BJ (cell line): Measurements from ENCODE around the gene DHODH. TPM values are rescaled to one million over a fixed set of nuclear protein-coding genes. Genes with fewer than 3 reads are reported as not detected.

ENCODE experiments used
- CTCF ChIA-PET: fragments of 350-600 bp; formaldehyde crosslinking; extraction: SDS; loops from one replicate; lab custom pipeline; 2021; ENCODE audit warnings: antibody characterized with exemption, inconsistent platforms; lab: Yijun Ruan, JAX
- POLR2A ChIA-PET: fragments of 300-600 bp; sonication (Branson Sonifier 250); formaldehyde crosslinking; extraction: SDS; loops from one replicate; lab custom pipeline; 2021; ENCODE audit warnings: antibody characterized with exemption; lab: Charles Lee
- DNase-seq: peaks from one replicate; pipeline ENCODE4 v3.0.0-alpha.2; 2011; ENCODE audit warnings: low read depth
- H3K27me3 ChIP-seq: 2 replicates; pipeline ENCODE4 v1.6.0; 2011; ENCODE audit warnings: low read length; ENCODE audit not compliant: control insufficient read depth, insufficient read depth
- H3K36me3 ChIP-seq: 2 replicates; pipeline ENCODE4 v1.5.1; 2011; ENCODE audit warnings: low read length; ENCODE audit not compliant: control insufficient read depth, insufficient read depth
- H3K4me3 ChIP-seq: 2 replicates; pipeline ENCODE4 v1.5.1; 2011; ENCODE audit warnings: low read depth, mild to moderate bottlenecking, control low read depth, low read length
- CTCF ChIP-seq: IDR thresholded peaks from 2 replicates; pipeline ENCODE4 v1.5.1; 2011; ENCODE audit warnings: low read depth, mild to moderate bottlenecking, control low read depth, inconsistent platforms, low read length, moderate library complexity; ENCODE audit not compliant: insufficient read depth
- polyA plus RNA-seq: library from polyadenylated mRNA; depleted of rRNA; stranded (reverse); fragments of >200 nt; gene quantifications from 2 replicates; pipeline ENCODE4 v1.2.3, GENCODE V29; 2011

The DHODH gene
- polyA plus RNA-seq, 1 experiment: 2.7 TPM

- TF ChIP-seq CTCF: no peak
- H3K27me3 ChIP-seq: no peaks in the 10 kb centered on the region
- peaks cover 3% of the 10 kb centered on the region; the same call in 1 of the 2 replicates for H3K36me3 ChIP-seq
- CTCF ChIA-PET: interaction anchor here (1.1 kb wide), 1 partner anchor 11 kb away, joined by 3 read pairs; no protein-coding TSS in a partner anchor
- POLR2A ChIA-PET: no interaction called here
- no peak for DNase-seq
- H3K4me3 ChIP-seq: no peak overlapping the region
These were observed 19.3 kb downstream of the DHODH start for GRCh38 chr16:72027669-72028378.

GRCh38 chr16:72029567-72030271 lies 21.2 kb downstream of the DHODH start:
- TF ChIP-seq CTCF: no peak
- H3K4me3 ChIP-seq: no peak overlapping the region
- CTCF ChIA-PET: no interaction called here
- DNase-seq: no peak
- no peaks in the 10 kb centered on the region for H3K27me3 ChIP-seq
- H3K36me3 ChIP-seq: 0 out of 2 replicates have a peak, but pooled peaks cover 3% of the 10 kb centered on the region
- POLR2A ChIA-PET: no interaction called here

- CTCF ChIA-PET: no interaction called here
- POLR2A ChIA-PET: no interaction called here
- no peaks in the 10 kb centered on the region for H3K27me3 ChIP-seq
These were observed 24.9 kb downstream of the DHODH start for GRCh38 chr16:72033437-72033836.

GRCh38 chr16:72036098-72036497 lies 27.6 kb downstream of the DHODH start:
- DNase-seq: no peak
- TF ChIP-seq CTCF: no peak
- ChIA-PET CTCF (no interaction called here), POLR2A (no interaction called here)
- no peaks in the 10 kb centered on the region for H3K27me3 ChIP-seq
- H3K36me3 ChIP-seq: no peaks in the 10 kb centered on the region
- H3K4me3 ChIP-seq: no peak overlapping the region

More at GRCh38 chr16:72033437-72033836, 24.9 kb downstream of the DHODH start:
- H3K4me3 ChIP-seq: no peak overlapping the region
- DNase-seq: no peak
- no peak for TF ChIP-seq CTCF
- H3K36me3 ChIP-seq: no peaks in the 10 kb centered on the region

GRCh38 chr16:72042157-72042660 lies 33.7 kb downstream of the DHODH start:
- TF ChIP-seq CTCF: no peak
- no peak overlapping the region for H3K4me3 ChIP-seq
- no peaks in the 10 kb centered on the region for H3K27me3 ChIP-seq
- ChIA-PET CTCF (no interaction called here), POLR2A (no interaction called here)
- no peak for DNase-seq
- H3K36me3 ChIP-seq: no peaks in the 10 kb centered on the region
